GM19452 (cell line): ENCODE data around the gene TRIM24.
"Not testable (repeated sequence)": the region's sequence is repeated elsewhere in the genome, so short reads cannot be mapped to it uniquely, and the experiment has no call there.

Experiments
- ATAC-seq: cut with Tn5 transposase; IDR thresholded peaks from one replicate; pipeline ENCODE4 v1.9.1; 2021; ENCODE audit not compliant: unreplicated experiment

The TRIM24 gene

DNA sequence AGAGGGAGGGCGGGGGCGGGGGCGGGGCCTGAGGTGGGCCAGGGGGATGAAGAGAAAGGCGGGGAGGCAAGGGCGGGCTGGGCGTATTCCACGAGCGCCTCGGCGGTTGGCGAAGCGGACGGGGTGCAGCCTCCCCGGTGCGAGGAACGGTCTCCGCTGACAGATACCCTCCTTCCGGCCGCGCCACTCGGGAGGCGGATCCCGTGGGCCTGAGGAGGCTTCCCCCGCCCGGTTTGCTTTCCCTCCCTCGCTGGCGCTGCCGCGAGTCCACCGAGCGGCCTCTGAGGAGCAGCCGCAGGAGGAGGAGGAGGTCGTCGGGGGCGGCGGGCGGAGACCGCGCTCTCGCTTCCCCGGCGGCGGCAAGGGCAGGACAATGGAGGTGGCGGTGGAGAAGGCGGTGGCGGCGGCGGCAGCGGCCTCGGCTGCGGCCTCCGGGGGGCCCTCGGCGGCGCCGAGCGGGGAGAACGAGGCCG lies at the start of gene TRIM24:
Gene TRIM24, plus strand, starts transcription at position 84 of the 473 bp plus-strand sequence. Its CDS starts 290 bp downstream, at position 374.
- ATAC-seq: peak; percentile 64

DNA sequence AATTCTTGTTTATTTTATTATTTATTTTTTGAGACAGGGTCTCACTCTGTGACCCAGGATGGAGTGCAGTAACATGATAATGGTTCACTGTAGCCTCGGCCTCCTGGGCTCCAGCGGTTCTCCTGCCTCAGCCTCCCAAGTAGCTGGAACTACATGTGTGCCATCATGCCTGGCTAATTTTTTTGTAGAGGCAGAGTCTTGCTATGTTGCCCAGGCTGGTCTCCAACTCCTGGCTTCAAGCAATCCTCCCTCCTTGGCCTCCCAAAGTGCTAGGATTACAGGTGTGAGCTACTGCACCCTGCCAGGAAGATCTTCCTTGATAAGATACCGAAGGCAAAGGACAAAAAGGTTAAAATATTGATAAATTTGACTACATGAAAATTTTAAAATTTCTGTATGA lies 48.0 kb upstream of the TRIM24 start:
- ATAC-seq: not testable (repeated sequence)

DNA sequence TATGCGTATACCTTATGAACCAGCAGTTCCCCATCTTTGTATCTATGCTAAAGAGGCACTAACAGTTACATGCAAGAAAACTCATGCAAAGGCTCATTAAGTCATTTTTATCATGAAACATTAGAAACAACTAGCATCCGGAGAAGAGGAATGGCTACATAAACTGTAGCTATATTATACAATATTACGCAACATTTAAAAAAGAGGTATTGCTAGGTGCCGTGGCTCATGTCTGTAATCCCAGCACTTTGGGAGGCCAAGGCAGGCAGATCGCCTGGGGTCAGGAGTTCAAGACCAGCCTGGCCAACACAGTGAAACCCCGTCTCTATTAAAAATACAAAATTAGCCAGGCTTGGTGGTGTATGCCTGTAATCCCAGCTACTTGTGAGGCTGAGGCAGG lies 47.1 kb upstream of the TRIM24 start:
- ATAC-seq: not testable (repeated sequence)

DNA sequence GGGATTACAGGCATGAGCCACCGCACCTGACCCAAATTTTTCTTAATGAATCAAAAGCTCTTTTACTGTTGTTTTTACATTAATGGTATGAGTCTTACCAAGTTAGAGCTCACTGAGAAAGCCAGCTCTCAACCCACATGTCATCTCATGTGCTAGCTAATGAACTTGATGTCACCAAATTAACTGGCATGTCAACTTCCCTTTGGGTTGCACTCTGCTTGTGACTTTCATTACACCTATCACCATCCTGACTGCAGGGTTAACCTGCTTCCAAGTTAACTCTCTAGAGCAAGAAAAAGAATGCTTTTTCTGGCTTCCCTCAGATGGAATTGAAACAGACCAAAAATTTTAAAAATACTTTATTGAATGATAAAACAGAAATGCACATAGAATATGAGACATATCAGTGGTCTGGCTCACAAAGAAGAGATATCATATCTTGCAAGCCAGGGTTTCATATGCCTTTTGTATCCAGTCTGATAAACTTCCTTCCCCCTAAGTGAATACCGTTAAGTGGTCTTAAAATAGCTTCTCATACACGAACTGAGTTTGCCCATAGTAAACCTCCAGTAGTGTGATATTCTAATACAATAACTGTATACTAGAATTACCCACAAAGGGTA lies 42.9 kb upstream of the TRIM24 start:
- no peak for ATAC-seq

DNA sequence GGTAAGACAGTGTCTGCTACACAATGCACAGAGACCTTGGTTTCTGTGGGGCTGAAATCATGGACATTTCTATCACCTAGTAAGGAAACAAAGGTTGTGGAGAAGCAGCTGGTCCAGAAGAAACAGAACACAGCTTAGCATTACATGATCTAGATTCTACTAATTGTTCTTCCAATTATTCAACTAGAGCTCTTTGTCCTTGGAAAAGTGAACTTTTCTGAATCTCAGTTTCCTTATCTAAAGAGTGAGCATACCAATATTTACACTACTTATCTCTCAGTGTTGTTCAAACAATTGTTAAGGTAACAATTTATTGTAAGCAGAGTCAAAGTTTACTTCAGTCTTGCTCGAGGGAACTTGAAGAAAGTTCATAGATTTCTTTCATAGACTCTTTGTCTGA lies 42.3 kb upstream of the TRIM24 start:
- ATAC-seq: no peak

DNA sequence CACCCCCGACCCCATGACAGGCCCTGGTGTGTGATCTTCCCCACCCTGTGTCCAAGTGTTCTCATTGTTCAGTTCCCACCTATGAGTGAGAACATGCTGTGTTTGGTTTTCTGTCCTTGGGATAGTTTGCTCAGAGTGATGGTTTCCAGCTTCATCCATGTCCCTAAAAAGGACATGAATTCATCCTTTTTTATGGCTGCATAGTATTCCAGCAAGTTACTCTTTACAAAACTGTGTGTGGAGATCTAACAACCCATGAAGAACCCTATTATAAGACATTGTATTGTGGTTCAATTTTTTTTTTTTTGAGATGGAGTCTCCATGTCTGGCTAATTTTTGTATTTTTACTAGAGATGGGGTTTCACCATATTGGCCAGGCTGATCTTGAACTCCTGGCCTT lies 41.7 kb upstream of the TRIM24 start:
- not testable (repeated sequence) for ATAC-seq

DNA sequence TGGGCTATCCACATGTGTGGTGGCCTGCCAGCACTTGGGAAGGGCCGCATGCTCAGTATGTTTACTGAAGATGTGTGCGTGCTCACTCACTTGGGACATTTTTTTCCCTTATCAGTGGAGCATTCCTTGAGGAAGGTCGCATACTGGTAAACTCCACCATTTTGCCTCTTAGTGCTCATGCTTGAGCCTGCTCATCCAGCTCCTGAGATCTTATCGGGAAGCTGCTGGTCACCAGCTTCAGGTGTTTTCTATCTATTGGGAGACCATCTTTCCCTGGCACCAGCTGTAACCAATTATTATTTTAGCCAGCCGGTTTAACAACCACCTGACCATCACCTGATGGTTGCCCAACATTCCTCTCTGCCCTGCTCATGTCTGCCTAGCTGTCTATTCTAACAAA lies 35.0 kb upstream of the TRIM24 start:
- ATAC-seq: no peak

DNA sequence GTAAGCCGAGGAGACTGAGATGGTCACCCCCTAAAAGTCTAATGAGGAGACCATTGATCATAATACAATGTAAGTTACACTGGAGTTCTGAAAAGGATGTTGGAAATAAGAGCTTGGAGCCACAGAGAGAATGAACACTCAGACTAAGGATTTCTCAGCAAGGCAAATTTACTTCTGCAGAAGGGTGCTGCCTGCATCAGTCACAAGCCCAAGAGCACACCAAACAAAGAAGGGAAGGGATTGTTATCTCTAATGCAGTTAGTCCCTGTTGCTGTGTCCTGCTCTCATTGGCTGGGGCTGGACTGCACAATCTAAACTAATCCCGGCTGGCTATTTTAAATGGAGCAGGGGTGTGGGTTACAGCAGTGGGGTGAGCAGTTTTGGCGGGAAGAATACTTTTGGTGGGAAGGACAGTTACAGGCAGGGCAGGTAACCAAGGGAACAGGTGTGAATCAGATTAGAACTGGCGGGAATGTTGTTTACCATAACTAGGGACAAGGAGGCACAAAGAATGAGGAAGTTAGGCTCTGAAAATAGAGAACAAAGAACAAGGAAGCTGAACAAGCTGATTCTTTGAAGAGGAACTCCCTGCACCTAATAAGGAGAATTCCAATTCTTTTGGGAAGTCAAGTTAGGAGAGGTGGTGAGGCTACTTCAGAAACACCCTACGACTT lies 30.3 kb upstream of the TRIM24 start:
- no peak for ATAC-seq

DNA sequence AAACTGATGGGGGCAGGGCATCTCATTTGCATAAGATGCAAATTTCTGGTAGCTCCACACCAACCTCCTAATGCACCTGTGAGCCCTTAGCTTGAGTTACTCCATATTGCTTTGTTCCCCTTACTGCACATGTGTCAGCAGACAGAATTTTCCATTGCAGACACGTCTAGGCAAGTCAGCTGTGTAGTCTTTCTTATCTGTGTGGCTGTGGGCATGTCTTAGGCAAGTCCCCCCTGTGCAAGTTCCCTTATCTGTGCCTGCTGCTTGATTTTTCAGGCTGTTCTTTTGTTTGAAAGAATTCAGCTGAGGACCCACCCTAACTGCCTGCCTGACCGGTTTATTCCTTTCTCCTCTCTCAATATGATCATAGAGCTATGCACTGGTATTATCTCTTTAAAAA lies 28.5 kb upstream of the TRIM24 start:
- ATAC-seq: no peak

DNA sequence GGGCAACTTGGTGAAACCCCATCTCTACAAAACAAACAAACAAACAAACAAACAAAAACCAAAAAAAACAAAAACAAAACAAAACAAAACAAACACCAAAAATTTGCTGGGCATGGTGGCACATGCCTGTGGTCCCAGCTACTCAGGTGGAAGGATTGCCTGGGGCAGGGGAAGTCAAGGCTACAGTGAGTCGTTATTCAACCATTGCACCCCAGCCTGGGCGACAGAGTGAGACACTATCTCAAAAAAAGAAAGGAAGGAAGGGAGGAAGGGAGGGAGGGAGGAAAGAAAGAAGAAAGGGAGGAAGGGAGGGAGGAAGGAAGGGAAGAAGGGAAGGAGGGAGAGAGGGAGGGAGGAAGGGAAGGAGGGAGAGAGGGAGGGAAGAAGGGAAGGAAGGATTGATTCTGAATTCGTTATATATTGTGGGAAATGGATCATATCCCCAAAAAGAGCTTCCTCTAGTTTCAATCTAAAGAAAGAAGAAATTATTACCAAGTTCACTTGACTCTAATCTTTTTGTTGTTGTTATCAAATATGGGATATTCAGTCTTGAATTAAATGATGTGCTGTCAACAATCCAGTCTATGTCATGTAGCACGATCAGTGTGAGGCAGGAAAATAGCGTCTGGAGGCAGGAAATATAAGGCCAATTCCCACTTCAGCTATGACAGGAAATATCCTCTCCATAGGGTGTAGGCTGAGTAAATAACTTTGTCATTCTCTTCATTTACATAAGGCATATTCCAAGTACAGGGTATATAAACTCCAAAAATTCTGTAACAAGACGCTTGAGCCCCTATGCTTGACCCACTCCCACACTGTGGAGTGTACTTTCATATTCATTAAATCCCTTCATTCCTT lies 26.2 kb upstream of the TRIM24 start:
- ATAC-seq: no peak

DNA sequence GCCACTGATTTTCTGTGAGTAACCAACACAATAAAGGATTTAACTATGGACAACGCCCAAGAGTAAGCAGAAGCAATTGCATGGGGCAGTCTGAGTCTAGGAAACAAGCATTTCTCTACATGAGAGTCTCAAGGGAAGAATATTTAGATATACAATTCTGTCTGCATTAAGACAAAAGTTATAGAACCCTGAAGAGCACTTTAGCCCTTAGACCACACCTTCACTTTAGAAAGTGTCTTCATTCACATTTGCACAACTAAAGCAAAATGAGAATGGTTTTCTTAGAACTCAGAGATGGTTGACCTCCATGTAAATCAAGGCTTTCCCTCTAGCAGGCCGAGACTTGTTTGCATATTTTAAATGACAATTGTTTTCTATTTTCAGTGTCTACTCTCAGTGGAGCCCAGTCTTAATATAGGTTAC lies 25.5 kb upstream of the TRIM24 start:
- no peak for ATAC-seq

DNA sequence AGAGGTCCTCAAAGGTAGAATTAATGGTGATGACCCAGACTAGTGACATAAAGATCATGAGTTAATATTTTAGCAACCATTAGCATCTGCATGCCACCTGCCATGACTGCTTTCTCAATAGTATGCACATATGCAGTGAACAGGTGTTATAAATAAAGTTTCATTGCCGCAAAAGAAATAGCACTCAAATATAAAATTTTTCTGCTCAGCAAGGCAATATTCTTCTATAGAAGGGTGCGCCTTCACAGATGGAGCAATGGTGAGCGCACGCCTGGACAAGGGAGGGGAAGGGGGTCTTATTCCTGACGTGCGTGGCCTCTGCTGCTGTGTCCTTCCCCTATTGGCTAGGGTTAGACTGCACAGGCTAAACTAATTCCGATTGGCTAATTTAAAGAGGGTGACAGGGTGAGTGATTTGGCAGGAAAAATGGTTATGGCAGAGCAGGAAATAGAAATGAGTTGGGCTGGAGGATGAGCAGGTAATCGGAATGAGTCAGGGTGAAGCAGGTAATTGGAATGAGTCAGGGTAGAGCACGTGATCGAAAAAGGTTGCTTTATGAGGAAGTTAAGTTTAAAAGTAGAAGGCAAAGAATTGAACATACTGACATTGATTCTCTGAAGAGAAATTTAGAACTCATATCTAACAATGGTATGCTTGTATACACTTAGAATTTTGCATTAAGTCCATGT lies 24.7 kb upstream of the TRIM24 start:
- no peak for ATAC-seq

DNA sequence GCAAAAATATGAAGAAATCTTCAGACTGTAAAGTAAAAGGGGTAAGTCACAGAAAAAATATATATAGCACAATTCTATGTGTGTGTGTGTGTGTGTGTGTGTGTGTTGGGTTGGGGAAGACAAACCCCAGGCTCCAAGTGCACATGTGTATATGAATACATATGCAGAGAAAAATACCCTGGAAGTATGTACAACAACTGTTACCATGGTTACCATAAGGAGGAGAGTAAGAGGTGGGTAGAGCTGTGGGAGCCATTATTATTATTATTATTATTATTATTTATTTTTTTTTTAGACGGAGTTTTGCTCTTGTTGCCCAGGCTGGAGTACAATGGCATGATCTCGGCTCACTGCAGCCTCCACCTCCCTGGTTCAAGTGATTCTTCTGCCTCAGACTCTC lies 23.7 kb upstream of the TRIM24 start:
- ATAC-seq: no peak

DNA sequence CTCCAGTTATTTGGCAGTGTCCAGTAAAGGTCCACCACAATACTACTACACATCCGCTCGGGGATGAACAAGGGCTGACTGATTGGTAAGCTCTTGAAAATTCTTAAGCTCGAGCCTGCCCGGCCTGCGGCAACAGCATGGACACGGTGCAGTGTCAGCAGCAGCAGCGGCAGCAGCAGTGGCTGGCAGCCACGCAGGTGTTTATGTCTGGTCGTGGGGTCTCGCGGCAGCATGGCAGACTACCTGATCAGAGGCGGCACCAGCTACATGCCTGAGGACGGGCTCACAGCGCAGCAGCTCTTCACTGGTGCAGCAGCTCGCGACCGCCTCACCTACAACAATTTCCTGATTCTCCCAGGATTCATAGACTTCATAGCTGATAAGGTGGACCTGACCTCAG lies 19.6 kb upstream of the TRIM24 start:
- no peak for ATAC-seq

DNA sequence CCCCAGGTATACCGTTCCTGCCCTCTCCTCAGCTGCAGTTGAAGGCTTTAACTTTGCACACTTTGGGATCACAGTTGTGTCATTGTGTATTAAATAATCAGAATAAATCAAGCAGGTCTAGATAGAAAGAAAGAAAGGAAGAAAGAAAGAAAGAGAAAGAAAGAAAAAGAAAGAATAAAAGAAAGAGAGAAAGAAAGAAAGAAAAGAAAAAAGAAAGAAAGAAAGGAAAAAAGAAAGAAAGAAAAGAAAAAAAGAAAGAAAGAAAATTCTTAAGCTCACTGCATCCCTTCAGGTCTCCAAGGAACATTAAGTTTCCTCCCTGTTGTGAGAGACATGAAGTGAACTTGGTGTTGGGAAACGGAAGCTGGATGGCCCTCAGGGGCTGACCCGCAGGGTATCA lies 17.2 kb upstream of the TRIM24 start:
- no peak for ATAC-seq

DNA sequence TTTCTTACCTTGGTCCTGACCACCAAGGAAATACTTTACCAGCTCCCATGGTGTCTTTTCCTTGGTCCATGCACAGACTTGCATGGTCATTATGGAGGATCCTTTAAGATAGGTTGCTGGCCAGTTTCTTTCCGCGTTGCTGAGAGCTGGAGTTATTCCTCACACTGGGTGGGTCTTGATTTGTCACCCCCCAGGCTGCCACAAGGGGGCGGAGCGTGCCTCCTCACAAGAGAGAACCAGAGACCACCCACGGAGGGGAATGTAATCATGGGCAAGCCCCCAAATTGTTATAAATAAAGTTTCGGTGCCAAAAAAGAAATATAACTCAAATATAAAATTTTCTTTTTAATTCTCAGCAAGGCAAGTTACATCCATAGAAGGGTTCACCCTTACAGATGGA lies 10.5 kb upstream of the TRIM24 start:
- no peak for ATAC-seq

DNA sequence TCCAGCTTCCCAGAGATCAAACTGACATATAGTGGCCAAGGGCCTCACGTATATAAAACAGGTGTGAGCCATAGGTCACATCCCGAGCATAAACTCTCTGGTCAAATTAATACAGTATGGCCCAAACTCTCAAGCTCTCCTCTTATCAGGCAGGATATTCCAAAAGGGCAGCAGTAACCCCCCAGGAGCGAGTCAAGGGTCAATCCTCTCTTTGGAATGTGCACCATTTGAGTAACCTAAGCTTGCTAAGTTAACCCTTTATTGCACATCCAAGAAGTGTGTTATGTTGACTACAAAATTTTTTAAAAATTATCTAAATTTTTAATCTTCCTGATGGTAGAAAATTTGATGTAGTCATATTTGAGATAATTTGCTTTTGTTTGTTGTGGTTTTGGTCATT lies 4.5 kb upstream of the TRIM24 start:
- no peak for ATAC-seq

DNA sequence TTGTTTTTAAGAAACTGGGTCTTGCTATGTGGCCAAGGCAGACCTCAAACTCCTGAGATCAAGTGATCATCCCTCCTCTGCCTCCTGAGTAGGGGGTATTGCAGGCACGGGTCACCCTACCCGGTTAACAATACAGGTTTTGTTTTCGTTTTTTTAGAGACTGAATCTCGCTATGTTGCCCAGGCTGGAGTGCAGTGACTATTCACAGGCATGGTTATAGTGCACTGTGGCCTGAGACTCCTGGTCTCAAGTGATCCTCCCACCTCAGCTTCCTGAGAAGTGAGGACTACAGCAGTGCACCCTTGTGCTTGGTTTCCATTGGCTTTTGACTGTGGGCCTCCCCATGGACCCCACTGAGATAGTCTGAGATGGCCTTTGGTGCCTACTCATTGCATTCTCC lies 3.8 kb upstream of the TRIM24 start:
- ATAC-seq: no peak

DNA sequence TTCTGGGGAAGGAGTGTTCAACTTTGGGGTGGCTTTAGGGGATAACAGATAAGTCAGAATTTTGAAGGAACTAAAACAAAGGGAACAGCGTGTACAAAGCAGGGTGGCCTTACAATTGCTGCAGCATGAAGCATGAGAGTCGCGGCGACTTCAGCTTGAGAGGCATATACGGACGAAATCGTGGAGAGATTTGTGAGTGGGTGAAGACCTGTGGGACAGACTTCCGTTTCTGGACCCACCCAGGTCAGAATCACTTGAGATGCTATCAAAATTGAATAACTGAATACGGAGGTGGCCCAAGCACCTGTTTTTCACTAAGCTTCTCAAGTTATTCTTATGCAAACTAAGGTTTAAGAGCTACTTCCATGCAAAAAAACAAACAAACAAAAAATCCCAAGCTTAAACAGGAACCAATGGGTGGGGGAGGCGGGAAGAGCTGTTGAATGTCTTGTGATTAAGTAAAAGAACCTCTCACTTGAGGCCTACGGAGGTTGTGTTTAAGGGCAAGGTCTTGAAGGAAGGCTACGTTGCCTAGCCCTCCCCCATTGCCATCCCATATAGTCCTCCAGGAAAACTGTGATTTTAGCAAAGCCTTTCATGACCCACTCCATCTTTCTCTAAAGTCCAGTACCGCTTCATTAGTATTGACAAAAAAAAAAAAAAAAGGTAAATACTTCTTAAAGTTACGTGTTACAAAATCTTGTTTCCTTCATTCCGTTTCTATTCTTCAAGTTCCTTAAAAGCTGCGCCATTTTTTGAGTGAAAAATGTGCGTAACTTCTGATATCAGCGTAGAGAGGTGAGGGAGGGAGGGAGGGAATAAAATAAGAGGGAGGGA lies 1.3 kb upstream of the TRIM24 start:
- ATAC-seq: no peak

DNA sequence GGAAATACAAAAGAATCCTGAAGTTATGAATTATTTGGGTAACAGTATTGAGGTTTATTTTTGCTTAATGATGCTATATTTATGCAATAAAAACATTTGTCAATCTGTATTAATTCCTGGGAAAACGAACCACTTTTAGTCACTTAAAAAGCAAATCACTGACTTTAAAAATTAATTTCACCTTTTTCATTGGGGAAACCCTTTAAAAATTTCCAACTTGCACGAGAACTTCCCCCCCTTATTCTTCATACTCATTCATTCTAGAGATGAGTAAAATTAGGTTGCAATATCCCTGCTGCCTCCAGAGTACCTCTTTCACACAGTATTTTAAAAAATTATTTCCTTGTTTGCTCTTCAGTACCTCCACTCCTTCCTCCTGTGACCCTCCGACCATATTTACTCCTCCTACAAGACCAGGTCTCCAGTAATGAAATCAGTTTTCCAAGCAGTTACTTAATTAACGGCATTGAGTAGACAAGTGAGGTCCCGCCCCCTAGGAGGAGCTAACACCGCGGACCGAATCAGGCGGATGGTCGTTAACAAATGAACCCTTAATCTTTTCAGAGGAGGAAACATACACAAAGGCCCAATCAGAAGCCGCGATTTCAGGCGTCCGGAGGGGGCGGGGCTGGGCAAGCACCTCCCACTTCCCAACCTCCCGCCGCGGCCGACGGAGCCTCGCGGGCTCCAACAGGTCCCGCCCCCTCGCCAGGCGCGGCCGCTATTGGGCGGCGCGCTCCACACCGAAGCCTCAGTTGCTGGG lies 465 bp upstream of the TRIM24 start:
- ATAC-seq: peak; percentile 81
